Prostate gland (tissue), 2 donors: ENCODE measurements around the gene RAB1B. TPM values are rescaled to one million over a fixed set of nuclear protein-coding genes. Genes with fewer than 3 reads are reported as not detected.

Experiments used
- DNase-seq: peaks from one replicate; pipeline ENCODE4 v3.0.0-alpha.2; 2019; ENCODE audit warnings: low spot score
- H3K27ac ChIP-seq, 2 donors: fragments of 200-600 bp; sonication (generic); 2 replicates each; pipeline ENCODE4 v1.5.1; 2017 to 2019
- H3K27me3 ChIP-seq: fragments of 200-600 bp; sonication (generic); replicated peaks from 2 replicates; pipeline ENCODE4 v1.5.1; 2019; ENCODE audit not compliant: insufficient read depth
- H3K36me3 ChIP-seq, 2 donors: fragments of 200-600 bp; sonication (generic); 1 replicate in 1 of 2; 2 replicates in 1 of 2; pipeline versions ENCODE4 v1.5.1 to v1.8.1; 2017 to 2019
- H3K4me1 ChIP-seq: fragments of 200-600 bp; sonication (generic); replicated peaks from 2 replicates; pipeline ENCODE4 v1.5.1; 2019
- H3K4me3 ChIP-seq, 2 donors: fragments of 200-600 bp; sonication (generic); 2 replicates each; pipeline ENCODE4 v1.5.1; 2017 to 2019
- H3K9me3 ChIP-seq: fragments of 200-600 bp; sonication (generic); 2 replicates; pipeline ENCODE4 v1.5.1; 2017
- POLR2A ChIP-seq: fragments of 450-650 bp; IDR thresholded peaks from one replicate; pipeline ENCODE4 v1.6.1; 2016; ENCODE audit warnings: antibody characterized with exemption, mild to moderate bottlenecking
- POLR2AphosphoS5 ChIP-seq: sonication (generic); formaldehyde crosslinking; IDR thresholded peaks from one replicate; pipeline ENCODE4 v1.6.1; 2017; ENCODE audit warnings: antibody characterized with exemption
- WGBS: methylation state at CpG from one replicate; pipeline ENCODE4 v1.1.5; 2018; 5-methylcytosine and 5-hydroxymethylcytosine counted together
- intact Hi-C: fragments of 100-400 bp; cut with DNase I; formaldehyde crosslinking; loops from one replicate; pipeline ENCODE4 v1.14.2; 2022
- total RNA-seq, 2 donors: library from RNA; depleted of rRNA; stranded (reverse); fragments of >200 nt; gene quantifications; one replicate each; pipeline ENCODE4 v1.1.0, GENCODE V29; 2016
- TF ChIP-seq, protein P1 (sequence below), 4 experiments: fragments of 200-600 bp in 2 of 4; fragments of 450-650 bp in 2 of 4; sonication (generic) in 2 of 4; IDR thresholded peaks; 1 replicate in 3 of 4; 2 replicates in 1 of 4; pipeline ENCODE4 v1.5.1; 2016 to 2019; ENCODE audit warnings: antibody characterized with exemption in 4 of 4, mild to moderate bottlenecking in 2 of 4, moderate library complexity in 2 of 4

RAB1B gene
- total RNA-seq, 2 donors from 2014 or later, result 140 to 166 TPM

DNA sequence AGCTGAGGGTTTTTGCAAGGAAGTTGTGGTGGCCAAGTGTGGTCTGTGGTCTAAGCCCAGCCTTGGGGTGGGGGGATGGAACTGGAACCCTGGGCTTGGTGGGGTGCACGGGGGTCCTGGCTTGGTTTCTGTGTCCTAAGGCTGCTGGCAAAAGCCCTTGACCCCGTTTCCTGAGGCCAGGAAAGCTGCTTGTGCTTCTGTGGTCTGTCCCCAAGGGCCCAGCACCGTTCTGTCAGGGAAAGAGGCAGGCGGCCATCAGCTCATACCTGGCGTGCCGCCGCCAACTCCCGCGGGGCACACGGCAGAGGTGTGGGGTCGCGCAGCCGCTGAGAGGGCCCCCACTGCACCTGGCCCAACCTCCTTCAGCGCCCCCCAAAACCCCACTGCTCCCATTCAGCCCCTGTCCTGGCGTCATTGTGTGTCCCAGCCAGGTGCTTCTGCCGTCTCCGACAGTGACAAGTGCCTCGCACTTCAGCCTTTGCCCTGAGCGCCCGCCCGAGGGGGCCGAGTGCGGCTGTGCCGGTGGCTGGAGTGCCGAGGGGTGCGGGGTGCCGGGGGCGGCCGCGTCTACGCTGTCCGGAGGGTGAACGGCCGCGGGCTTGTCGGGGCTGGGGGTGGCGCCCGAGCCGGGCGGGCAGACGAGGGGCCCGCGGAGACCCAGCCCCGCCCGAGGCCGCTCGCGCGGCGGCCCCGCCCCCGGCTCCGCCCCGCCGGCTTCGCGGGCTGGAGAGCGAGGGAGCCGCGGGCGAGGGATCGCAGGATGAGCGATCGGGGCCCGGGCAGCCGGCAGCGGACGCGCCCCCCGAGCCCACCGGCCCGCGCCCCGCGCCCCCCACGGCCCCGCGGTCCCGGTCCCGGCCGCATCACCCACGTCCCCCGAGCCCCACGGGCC, 9.3 kb downstream of the RAB1B start, which contains the start of gene CNIH2:
Gene CNIH2, plus strand, starts transcription at position 705 of the 892 bp plus-strand sequence. CDS start 282 bp downstream, outside the sequence.
- Histone ChIP-seq H3K27me3 (no peaks in the 10 kb centered on the region), H3K9me3 (no peaks in the 10 kb centered on the region), H3K4me1 (peaks cover 4% of the 10 kb centered on the region), H3K36me3 (peaks cover 6 to 25% of the 10 kb centered on the region in 2 donors), H3K4me3 (peak within 1 kb of the TSS; percentile 25 to 30), H3K27ac (peak within 1 kb of the TSS; percentile 30 to 55)
- no peak for DNase-seq
- TF ChIP-seq, protein P1, sequence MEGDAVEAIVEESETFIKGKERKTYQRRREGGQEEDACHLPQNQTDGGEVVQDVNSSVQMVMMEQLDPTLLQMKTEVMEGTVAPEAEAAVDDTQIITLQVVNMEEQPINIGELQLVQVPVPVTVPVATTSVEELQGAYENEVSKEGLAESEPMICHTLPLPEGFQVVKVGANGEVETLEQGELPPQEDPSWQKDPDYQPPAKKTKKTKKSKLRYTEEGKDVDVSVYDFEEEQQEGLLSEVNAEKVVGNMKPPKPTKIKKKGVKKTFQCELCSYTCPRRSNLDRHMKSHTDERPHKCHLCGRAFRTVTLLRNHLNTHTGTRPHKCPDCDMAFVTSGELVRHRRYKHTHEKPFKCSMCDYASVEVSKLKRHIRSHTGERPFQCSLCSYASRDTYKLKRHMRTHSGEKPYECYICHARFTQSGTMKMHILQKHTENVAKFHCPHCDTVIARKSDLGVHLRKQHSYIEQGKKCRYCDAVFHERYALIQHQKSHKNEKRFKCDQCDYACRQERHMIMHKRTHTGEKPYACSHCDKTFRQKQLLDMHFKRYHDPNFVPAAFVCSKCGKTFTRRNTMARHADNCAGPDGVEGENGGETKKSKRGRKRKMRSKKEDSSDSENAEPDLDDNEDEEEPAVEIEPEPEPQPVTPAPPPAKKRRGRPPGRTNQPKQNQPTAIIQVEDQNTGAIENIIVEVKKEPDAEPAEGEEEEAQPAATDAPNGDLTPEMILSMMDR (IDR thresholded peaks at IDR 0.05), result no peak
- TF ChIP-seq POLR2A (no peak), POLR2AphosphoS5 (no peak)
- intact Hi-C loops, result no loop called here
- 11% methylated on average over 33 of the region's 84 CpGs for WGBS

DNA sequence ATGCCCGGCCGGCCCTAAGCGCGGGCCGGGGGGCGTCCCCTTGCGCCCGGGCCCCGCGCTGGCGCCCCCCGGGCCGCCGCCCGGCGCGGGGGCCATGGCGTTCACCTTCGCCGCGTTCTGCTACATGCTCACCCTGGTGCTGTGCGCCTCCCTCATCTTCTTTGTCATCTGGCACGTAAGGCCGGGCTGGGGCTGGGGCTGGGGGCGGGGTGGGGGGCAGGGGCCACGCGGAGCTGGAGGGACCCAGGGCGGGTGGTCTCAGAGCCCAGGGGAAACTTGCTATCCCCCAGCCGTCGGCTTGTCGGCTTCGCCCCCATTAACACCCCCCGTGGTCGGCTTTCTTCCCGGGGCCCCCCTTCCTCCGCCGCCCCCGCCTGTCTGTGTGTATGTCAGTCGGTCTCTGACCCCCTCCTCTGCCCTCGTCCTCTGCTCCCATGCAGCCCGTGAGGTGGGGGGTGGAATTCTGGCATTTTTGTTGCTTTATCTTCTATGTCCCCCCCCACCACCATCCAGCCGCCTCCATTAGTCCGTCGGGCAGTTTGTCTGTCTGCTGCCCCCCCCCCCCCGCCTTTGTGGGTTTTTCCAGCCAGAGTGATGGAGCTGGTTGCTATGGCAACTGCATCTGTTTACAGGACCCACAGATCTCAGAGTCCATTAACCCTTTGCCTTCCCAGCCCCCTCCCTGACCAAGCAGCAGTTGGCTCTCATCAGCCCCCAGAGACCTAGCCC, 10.1 kb downstream of the RAB1B start:
- peaks cover 0 to 18% of the 10 kb centered on the region in 2 donors for H3K36me3 ChIP-seq
- no peaks in the 10 kb centered on the region for H3K9me3 ChIP-seq
- TF ChIP-seq, protein P1 (IDR thresholded peaks at IDR 0.05), result no peak
- TF ChIP-seq POLR2A (no peak), POLR2AphosphoS5 (no peak)
- peaks cover 4% of the 10 kb centered on the region for H3K4me1 ChIP-seq
- no peak overlapping the region for H3K27ac ChIP-seq
- 4% methylated on average over 28 of the region's 45 CpGs for WGBS
- H3K27me3 ChIP-seq, result no peaks in the 10 kb centered on the region
- intact Hi-C loops, result no loop called here
- peak overlapping the region; percentile 25 to 30 for H3K4me3 ChIP-seq
- no peak for DNase-seq

DNA sequence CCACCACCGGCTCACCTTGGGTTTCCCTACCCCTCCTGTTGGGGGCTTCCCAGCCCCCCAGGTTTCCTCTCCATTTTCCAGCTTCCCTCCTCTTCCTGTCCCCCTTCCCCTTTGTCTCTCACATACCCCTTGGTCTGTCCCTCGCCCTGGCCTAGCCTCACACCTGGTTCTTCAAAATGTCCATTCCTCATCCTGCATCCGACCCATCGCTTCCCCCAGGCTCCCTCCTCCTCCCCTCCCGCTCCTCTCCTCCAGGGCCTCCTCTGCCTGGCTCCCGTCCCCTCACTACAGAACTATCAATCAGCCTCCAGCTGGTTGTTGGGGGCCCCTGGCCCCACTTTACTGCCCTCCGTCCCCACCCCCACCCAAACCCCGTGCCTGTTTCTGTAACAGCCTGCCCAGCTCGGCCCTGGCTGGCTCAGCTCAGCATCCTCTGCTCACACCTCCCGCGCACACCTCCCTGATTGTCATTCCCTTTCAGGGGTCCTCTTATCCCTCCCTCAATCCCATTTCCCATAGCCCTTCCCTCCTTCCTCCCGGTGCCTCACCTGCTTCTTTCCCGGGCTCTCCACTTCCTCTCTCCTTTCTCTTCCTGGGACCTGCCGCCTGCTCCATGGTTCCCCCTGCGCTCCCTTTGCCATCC, 10.8 kb downstream of the RAB1B start:
- intact Hi-C loops, result no loop called here
- WGBS, result 75% methylated on average over 15 of the region's 15 CpGs
- TF ChIP-seq POLR2AphosphoS5 (no peak), POLR2A (no peak)
- TF ChIP-seq, protein P1 (IDR thresholded peaks at IDR 0.05), result no peak
- Histone ChIP-seq H3K4me3 (no peak overlapping the region), H3K27ac (no peak overlapping the region), H3K27me3 (no peaks in the 10 kb centered on the region), H3K9me3 (no peaks in the 10 kb centered on the region), H3K36me3 (peaks cover 0 to 11% of the 10 kb centered on the region in 2 donors), H3K4me1 (peaks cover 4% of the 10 kb centered on the region)
- no peak for DNase-seq

DNA sequence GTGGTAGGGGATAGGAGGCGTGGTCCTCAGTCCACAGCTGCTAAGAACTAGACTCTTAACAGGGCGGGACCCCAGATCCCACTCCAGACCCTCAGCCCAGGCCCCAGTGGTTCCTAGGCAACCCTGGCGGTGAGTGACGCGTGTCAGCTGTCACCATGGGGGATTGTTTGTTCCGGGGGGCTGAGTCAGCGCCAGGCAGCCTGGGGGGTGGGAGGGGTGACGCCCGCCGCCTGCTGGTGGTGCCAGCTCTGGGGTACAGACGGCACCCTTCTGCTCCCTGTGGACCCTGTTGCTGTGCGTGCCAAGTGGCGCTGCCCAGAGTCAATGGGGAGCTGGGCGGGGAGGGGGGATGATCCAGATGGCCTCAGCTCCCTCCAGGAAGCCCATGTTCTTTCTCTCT, 12.0 kb downstream of the RAB1B start:
- TF ChIP-seq POLR2A, result no peak
- TF ChIP-seq POLR2AphosphoS5, result no peak
- TF ChIP-seq, protein P1 (IDR thresholded peaks at IDR 0.05), result no peak
- Histone ChIP-seq H3K9me3 (no peaks in the 10 kb centered on the region), H3K27ac (no peak overlapping the region), H3K4me1 (peaks cover 4% of the 10 kb centered on the region), H3K36me3 (peaks cover 0 to 2% of the 10 kb centered on the region in 2 donors), H3K4me3 (no peak overlapping the region), H3K27me3 (no peaks in the 10 kb centered on the region)
- DNase-seq, result no peak
- intact Hi-C loops, result no loop called here
- 90% methylated on average over 14 of the region's 14 CpGs for WGBS
